ENCODE measurements around the gene MITF.

DNA sequence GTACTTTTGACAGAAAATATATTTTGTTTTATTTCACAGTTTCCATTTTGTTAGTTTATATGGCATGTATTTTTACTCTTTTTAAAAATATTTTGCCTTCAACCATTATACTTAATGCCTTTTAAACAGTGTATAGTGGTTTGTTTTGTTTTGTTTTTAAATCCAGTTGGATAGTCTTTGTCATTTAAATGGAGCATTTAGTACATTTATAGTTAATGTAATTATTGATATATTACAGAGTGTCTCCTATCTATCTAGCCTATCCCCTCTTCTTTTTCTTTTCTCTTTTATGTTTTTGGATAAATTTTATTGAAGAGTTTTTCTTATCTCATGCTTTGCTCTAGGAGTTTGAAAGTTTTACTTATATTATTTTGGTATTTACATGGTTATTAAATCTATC, 263.9 kb downstream of the MITF start:
- TF ChIP-seq CTCF (IDR thresholded peaks at IDR 0.05 in 4 of 5, conservative IDR thresholded peaks at IDR 0.05 in 1 of 5) (no peak), POLR2A (IDR thresholded peaks at IDR 0.05) (no peak)

Data from gastrocnemius medialis (tissue), 4 donors.